SK-N-SH treated with all-trans-retinoic acid at 6 μM for 48 hours (cell line): ENCODE data around the gene ZSCAN22.

ENCODE experiments used
- CREB5 ChIP-seq: fragments of 250-450 bp; sonication (Bioruptor Pico); IDR thresholded peaks from 2 replicates; pipeline ENCODE4 v1.5.1; 2020; ENCODE audit warnings: low read depth, mild to moderate bottlenecking, moderate library complexity
- CSDC2 ChIP-seq: fragments of 250-450 bp; sonication (Bioruptor Pico); IDR thresholded peaks from 2 replicates; pipeline ENCODE4 v1.5.0; 2020; ENCODE audit warnings: mild to moderate bottlenecking, moderate library complexity
- PPARA ChIP-seq: fragments of 250-450 bp; sonication (Bioruptor Pico); IDR thresholded peaks from 2 replicates; pipeline ENCODE4 v1.5.0; 2020; ENCODE audit warnings: mild to moderate bottlenecking, borderline replicate concordance
- TOX ChIP-seq: fragments of 250-450 bp; sonication (Bioruptor Pico); IDR thresholded peaks from 2 replicates; pipeline ENCODE4 v1.8.0; 2021; ENCODE audit warnings: mild to moderate bottlenecking, moderate library complexity, borderline replicate concordance
- ZFP3 ChIP-seq: fragments of 250-450 bp; sonication (Bioruptor Pico); IDR thresholded peaks from 2 replicates; pipeline ENCODE4 v1.5.0; 2020; ENCODE audit warnings: mild to moderate bottlenecking, moderate library complexity
- ZFP30 ChIP-seq: fragments of 450-650 bp; formaldehyde crosslinking; IDR thresholded peaks from 2 replicates; pipeline ENCODE4 v1.5.0; 2022; ENCODE audit warnings: mild to moderate bottlenecking, moderate library complexity

- no peak for TF ChIP-seq ZFP3 (CRISPR knock-in tag)
- no peak for TF ChIP-seq PPARA (CRISPR knock-in tag)
- no peak for TF ChIP-seq CREB5 (CRISPR knock-in tag)
- no peak for TF ChIP-seq ZFP30 (CRISPR knock-in tag)
- no peak for TF ChIP-seq TOX
- no peak for TF ChIP-seq CSDC2 (CRISPR knock-in tag)
Observed at GRCh38 chr19:58328999-58329398, 2.2 kb downstream of the ZSCAN22 start.
